Hindlimb muscle (tissue), 1 donor: ENCODE results near the gene BRI3BP. TPM values are rescaled to one million over a fixed set of nuclear protein-coding genes. Genes with fewer than 3 reads are reported as not detected.
"Not testable (repeated sequence)": the region's sequence is repeated elsewhere in the genome, so short reads cannot be mapped to it uniquely, and the experiment has no call there.

ENCODE experiments used
- DNase-seq: peaks from one replicate; pipeline ENCODE4 v3.0.0-alpha.2; 2013
- polyA plus RNA-seq: library from polyadenylated mRNA; unstranded; fragments of 120-200 nt; gene quantifications from one replicate; pipeline ENCODE4 v1.2.1, GENCODE V29; 2013; ENCODE audit not compliant: insufficient read length

BRI3BP gene
- polyA plus RNA-seq, 1 donor: 2.6 TPM

DNA sequence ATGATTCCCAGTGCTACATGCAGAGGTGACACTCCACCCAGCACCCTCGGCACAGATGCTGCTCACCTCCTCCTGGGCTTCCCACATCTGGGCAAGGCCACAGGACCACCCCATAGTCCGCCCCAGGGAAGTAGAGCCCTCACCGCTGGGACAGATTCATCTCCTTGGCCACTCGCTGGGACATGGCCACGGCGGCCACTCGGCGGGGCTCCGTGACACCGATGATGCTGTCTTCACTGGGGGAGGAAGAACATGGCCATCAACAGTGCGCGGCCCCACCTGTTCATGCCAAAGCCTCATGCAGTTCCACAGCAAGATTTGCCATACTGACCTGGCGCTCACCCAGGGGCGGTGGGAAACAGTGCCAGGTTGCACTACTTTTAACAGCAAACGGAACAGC lies 18.2 kb upstream of the BRI3BP start:
- DNase-seq: no peak

DNA sequence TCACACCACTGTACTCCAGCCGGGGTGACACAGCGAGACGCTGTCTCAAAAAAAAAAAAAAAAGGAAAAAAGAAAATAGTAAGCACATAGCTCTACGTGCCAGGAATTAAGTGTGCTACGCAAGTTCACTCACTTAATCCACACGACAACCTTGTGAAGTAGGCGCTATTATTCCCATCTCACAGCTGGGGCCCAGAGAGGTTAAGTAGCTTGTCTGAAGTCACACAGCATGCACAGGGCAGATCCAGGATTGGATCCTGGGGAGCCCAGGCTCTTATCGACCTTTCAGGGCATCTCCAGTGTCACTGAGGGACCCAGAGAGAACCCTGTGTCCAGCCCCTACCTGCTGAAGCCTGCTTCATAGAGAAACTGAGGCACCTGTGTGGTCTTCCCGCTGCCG lies 16.4 kb upstream of the BRI3BP start:
- no peak for DNase-seq

DNA sequence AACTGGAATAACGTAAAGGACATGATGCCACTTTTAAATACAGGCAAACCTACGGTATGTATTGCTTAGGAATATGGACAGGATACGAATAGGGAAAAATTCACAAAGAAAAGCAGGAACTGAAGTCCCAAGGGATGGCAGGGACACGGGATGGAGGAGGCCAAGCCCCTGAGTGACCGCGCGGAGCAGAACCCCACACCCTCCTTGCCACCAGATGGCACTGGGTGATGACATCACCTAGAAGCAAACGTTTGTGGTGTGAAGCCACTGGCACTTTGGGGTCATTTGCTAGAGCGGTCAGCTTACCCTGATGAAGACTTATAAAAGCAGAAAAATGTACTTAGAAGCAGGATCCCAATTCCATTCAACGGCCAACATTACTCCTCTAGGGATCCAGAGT lies 13.9 kb upstream of the BRI3BP start:
- no peak for DNase-seq

DNA sequence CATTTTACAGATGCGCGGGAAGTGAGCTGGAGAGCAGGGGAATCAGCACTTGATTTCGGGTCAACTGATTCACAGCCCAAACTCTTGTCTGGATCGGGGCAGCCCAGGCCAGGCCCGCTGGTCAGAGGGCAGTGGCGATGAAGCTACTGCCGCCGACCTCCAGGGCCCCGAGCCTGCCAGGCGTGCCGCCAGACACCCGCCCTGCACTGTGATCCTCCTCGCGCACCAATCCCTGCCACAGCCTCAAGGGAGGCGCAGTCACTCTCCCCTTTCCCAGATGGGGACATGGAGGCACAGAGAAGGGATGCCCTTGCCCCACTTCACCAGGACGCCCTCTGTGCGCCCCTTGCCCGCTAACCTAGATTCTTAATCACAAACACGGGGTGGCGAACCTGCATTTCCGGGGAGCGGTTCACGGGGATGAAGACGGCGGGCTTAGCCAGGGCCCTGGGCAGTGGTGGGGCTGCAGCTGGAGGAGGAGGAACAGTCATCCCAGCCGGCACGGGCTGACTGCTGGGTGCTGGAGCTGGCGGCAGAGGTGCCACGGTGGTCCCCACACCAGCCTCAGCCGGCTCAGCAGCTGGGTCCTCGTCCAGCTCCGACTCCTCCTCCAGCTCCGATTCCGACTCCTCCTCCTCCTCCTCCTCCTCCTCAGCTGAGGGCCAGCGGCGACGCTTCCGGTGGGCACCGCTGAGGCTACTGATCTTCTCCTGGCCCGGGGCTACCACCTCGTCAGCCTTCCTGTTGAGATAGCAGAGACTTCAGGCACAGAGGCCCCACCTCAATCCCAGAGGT lies 13.2 kb upstream of the BRI3BP start:
- no peak for DNase-seq

DNA sequence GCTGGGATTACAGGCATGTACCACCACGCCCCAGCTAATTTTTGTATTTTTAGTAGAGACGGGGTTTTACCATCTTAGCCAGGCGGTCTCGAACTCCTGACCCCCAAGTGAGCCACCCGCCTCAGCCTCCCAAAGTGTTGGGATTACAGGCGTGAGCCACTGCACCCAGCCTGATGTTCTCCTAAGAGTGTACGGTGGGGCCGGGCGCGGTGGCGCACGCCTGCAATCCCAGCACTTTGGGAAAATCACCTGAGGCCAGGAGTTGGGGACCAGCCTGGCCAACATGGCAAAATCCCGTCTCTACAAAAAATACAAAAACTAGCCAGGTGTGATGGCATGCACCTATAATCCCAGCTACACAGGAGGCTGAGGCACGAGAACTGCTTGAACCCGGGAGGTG lies 6.6 kb upstream of the BRI3BP start:
- DNase-seq: not testable (repeated sequence)

DNA sequence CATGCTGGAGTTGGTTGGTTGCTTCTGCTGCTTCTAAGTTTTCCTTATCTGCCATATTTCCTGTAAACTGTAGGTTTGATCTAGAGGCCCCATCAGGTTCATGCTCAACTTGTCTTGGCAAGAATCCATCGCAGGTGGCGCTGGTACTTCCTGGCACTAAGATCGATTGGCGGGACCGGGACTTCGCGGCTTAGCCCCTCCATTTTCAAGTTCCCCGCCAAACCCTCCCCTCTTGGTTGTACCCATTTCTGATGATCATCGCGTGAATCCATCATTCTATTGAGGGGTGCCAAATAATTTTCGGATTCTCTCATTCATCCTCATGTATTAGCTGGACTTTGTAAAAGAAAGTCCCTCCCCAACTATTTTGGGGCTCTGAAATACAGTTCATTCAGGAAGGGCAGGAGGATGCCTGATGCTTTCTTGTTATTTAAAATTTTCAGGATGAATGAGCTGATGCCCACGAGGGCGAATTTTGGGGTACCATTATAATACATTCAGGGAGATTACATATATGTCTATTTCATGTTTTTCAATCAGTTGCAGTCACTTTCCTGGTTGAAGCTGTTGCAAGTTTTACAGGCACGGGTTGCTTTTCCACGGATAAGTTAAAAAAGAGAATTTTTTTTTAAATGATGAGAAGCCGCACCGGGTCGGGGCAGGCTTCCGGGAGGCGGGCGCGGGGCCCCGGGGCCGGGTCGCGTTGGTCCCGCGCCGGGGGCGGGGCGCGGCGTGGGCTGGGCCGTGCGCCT lies 395 bp upstream of the BRI3BP start:
- DNase-seq: peak; percentile 51

DNA sequence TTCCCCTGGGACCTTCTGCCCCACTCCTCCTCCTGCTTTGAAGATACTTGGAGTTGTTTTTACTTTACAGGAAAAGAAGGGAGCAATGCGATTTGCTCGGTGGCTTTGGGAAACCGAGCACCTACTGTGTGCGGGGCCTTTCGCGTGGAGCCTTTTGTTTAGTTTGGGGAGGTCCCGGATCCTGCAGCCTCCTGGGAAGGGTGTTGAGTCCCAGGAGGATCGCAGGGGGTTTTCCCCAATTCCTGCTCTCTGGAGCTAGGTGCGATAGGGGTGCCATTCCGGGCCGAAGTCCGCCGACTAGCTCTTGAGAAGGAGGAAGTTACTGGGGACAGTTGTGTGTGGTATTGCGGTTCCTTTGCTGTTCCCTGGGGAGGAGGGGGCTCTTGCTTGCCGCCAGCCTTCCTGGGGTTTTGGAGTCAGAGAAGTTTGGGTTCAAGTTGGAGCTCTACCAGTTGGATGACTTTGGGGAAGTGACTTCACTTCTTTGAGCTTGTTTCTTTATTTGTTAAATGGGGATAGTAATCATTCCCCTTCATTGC lies 1.1 kb downstream of the BRI3BP start:
- no peak for DNase-seq

DNA sequence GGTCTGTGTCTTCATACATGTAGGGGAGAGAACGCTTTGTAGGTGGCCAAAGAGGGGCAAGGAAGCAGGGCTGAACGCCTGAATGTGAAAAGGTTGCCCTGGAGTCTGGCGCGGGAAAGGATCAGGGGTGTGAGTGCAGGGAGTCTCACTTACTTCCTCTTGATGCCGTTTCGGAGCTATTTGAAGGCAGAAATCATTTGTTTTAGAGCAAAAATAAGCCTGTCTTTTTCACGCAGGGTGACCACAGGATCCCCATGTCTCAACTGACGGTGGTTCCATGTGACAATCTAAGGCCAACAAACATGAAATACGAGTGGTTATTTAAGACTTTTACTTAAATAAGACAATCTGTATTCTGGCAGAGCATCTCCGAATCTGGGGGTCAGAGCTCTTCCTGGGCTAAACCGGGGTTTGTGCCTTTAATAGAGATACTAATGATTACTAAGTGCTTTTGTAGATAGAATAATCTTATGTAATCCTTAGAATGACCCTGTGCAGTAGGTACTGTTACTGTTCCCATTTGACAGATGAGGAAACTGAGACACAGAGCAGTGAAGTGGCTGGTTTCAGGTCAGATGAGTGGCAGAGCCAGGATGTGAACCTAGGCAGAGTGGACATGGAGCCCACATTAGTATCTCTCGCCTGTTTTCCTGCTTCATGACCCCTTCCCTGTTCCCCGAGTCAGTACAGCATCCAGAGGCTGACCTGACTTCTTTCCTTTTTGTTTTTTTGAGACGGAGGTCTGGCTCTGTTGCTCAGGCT lies 1.9 kb downstream of the BRI3BP start:
- no peak for DNase-seq

DNA sequence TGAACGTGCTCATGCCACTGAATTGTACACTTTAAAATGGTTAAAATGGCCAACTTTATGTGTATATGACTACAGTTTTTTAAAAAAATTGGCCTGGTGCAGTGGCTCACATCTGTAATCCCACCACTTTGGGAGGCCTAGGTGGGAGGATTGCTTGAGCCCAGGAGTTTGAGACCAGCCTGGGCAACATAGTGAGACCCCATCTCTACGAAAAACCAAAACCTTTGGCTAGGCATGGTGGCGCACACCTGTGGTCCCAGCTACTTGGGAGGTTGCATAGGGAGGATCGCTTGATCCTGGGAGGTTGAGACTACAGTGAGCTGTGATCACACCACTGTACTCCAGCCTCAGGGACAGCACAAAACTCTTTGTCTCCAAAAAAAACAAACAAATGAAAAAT lies 5.3 kb downstream of the BRI3BP start:
- no peak for DNase-seq

DNA sequence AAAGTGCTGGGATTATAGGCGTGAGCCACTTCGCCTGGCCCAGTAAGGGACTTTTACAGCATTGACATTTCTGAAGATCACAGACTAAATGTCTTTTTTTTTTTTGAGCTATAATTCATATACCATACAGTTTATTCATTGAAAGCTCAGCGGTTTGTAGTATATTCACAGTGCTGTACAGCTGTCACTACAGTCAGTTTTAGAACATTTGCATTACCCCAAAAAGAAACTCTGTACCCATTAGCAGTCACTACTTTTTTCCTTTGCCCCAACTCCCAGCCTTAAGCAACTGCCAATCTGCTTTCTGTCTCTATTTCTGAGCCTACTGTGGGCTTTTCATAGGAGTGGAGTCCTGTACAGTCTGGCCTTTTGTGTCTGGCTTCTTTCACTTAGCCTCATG lies 8.2 kb downstream of the BRI3BP start:
- DNase-seq: no peak

DNA sequence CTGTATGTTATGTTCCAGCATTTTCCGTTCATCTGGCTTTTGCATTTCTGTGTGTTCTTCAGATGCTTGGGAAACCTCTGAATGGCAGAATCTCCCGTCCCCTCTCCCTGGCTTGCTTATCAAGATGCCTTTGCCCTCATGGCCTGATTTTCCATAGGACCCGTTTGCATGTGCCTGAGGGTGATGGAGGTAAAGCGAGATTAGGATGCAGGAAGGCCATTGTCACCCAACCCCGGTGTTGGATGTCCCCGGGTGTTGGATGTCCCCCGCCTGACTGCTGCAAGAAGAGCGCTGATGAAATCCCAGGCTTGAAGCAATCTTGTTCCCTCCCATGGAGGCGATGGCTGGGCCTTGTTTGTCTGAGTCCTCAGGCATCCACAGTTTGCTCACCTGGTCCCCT lies 9.6 kb downstream of the BRI3BP start:
- no peak for DNase-seq

DNA sequence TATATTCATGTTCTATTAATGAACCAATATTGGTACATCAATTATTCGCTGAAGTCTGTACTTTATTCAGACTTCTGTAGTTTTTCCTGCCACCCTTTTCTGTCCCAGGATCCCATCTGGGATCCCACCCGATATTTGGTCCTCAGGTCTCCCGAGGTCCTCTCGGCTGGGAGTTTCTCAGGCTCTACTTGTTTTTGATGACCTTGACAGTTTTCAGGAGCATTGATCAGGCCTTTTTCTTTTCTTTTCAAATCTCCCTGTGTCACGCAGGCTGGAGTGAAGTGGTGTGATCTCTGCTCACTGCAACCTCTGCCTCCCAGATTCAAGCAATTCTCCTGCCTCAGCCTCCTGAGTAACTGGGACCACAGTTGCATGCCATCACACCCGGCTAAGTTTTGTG lies 11.2 kb downstream of the BRI3BP start:
- DNase-seq: no peak

DNA sequence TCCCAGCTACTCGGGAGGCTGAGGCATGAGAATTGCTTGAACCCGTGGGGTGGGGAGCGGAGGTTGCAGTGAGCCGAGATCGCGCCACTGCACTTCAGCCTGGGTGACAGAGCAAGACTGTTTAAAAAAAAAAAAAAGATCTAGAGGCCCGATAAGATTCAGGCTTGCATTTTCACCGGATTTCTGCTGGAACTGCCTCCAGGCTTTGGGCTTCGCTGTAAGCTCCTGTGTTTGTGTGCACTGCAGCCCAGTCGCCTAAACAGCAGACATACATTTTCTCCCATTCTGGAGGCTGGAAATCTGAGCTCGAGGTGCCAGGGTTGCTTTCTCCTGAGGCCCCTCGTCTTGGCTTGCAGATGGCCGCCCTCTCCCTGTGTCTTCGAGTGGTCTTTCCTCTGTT lies 12.2 kb downstream of the BRI3BP start:
- DNase-seq: no peak

DNA sequence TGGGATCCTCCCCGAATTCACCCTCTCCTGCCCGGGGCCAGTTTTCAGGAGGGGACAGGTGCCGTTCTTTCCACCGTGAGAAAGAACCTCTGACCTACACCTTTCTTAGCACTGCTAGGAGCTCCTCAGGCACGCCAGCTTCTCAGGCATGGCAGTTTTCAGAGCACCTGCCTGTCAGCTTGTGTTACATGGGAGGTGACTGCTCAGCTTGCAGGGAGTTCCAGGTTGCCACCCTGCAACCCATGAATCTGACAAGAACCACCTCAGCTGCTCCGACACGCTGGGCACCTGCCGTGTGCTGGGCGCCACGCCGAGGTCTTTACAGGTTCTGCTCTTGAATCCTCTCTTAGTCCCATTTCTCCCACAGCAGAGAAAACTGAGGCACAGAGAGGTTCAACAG lies 12.9 kb downstream of the BRI3BP start:
- DNase-seq: no peak

DNA sequence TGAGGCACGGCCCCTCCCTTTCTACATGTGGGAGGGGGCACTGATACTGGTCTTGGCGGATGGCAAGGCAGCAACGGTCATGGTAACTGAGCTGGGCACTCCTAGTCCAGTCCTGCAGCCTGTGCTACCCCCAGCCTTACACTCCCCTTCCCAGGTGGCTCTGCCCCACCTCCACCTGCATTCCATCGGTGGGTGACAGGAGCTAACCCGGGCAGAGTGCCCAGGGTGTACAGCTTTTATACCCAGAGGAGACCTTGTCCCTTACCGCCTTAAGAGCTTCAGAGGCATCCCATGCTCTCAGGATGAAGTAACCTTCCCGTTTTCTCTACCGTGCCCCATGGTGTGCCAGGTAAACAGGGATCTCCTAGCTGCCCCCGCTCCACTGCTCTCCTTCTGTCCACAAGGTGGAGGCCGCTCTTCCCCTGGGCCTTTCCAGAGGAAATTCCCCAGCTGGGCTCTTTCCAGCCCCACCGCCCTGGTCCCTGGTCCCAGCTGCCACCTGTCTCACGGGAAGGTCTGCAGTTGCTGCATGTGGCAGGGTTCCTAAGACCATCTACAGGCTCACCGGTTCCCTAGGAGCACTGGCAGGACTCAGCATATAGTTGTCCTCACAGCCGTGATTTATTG lies 20.5 kb downstream of the BRI3BP start:
- no peak for DNase-seq

DNA sequence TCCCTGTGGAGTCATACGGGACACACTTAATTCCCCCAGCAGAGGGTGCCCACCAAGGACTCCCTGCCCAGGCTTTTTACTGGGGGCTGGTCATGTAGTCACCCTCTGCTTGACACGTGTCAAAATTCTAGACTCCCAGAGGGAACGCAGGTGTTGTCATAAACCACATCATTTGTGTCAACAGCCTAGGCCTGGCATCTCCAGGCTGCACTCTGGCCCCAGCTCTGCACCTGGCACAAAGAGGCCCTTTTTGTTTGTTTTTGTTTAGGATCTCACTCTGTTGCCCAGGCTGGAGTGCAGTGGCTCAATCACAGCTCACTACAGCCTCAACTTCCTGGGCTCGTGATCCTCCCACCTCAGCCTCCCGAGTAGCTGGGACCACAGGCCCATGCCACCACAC lies 21.1 kb downstream of the BRI3BP start:
- no peak for DNase-seq

DNA sequence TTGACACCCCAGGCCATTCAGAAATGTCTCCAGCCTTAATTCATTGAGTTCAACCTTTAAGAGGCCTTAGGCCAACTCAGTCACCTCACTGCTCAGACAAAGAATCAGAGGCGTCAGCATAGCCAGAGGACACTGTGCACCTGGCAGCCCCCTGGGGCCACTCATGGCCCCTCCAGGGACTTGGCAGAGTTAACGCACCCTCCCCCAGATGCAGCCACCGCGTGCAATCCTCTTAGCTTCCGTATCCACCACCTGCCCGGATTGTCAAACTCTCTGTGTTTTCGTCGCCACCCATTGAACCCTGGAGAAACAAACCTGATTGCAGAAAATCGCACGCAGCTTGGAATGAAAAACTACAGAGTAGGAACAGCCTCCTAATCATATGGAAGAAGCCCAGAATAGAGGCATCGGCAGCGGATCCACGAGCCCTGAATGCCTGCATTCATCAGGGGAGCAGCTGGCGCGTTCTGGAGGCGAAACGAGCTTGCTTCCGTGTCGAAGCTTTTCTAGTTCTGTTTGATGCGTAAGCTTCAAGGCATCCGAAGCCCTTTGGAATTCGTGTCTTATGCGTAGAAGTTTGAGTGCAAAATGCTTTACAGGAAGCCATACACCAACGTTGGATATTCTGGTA lies 22.4 kb downstream of the BRI3BP start:
- no peak for DNase-seq

DNA sequence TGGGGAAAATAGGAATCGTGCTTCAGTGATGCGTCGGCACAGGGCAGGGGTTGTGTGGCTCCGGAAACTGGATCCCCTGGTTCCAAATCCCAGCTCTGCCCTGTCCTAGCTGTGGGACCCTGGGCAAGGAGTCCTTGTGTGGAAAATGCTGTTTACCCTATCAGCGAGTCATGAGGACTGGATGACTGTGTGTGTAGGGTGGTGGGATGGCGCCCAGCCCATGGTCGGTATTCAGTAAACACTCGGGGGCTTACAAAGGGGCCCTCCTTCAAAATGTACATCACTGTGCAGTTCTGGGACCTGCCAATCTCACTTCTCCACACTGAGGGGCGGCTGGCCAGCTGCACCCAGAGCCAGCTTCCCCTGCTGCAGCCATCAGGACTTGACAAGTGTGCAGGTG lies 24.4 kb downstream of the BRI3BP start:
- no peak for DNase-seq

DNA sequence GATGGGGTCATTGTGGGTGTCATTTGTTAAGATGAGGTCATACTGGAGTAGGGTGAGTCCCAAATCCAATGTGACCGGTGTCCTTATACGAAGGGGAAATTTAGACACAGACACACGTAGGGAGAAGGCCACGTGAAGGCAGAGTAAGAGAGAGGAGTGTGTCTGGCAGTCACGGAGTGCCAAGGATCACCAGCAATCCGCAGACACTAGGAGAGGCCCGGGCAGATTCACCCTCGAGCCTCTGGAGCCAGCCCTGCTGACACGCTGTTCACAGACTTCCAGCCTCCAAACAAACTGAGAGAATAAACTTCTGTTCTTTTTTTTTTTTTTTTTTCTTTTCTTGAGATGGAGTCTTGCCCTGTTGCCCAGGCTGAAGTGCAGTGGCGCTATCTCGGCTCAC lies 24.9 kb downstream of the BRI3BP start:
- no peak for DNase-seq

DNA sequence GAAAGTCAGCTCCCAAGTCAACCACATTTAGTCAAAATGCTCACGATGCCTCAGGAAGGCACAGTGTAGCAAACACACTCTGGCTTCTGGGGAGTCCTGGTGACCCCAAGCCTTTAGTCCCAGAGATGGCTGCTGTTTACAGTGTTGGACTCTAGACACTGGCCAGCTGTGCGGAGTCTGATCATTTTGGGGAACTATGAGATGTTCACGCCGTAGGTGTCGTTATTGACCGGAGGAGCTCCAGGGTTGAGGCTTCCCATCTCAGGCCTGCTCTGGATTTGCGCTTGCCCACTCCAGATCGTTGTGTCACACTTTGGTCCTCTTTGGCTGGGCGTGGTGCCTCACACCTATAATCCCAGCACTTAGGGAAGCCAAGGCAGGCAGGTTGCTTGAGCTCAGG lies 27.7 kb downstream of the BRI3BP start:
- no peak for DNase-seq

DNA sequence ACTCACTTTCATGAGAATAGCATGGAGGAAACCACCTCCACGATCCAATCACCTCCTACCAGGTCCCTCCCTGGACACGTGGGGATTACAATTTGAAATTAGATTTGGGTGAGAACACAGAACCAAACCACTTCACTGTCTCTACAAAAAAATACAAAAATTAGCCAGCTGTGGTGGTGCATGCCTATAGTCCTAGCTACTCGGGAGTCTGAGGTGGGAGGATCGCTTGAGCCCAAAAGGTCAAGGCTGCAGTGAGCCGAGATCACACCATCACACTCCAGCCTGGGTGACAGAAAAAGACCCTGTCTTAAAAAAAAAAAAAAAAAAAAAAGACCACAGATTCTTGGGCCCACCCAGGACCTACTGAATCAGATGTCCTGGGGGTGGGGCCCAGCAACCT lies 28.3 kb downstream of the BRI3BP start:
- no peak for DNase-seq

DNA sequence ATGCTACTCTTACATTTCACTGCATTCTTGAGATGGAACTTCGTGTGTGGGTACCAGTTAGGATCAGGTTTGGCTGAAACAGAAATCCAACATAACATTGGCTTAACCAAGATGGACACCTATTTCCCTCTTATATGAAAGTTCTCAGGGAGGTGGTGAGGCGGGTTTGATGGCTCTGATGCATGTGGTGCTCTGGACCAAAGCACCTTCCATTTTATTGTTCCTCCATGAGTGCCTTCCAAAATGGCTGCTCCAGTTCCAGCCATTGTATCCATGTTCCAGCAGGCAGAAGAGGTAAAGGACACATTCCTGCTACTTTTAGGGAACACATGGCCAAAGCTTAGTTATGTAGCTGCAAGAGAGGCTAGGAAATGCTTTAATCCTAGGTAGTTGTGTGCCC lies 29.6 kb downstream of the BRI3BP start:
- no peak for DNase-seq
